OCI-LY1 (cell line): ENCODE measurements around the gene DYRK1A.

Source experiments
- CTCF ChIP-seq: fragments of 200-600 bp; sonication (generic), shearing (Covaris generic); IDR thresholded peaks from 2 replicates; pipeline ENCODE4 v1.5.1; 2017; ENCODE audit warnings: mild to moderate bottlenecking, antibody characterized with exemption, low read length, moderate library complexity, mixed read lengths
- EZH2 ChIP-seq: fragments of 200-600 bp; sonication (generic), shearing (Covaris generic); IDR thresholded peaks from 2 replicates; pipeline ENCODE4 v1.8.0; 2017; ENCODE audit warnings: borderline replicate concordance, mixed run types, mild to moderate bottlenecking, antibody characterized with exemption, low read length, moderate library complexity, mixed read lengths

DNA sequence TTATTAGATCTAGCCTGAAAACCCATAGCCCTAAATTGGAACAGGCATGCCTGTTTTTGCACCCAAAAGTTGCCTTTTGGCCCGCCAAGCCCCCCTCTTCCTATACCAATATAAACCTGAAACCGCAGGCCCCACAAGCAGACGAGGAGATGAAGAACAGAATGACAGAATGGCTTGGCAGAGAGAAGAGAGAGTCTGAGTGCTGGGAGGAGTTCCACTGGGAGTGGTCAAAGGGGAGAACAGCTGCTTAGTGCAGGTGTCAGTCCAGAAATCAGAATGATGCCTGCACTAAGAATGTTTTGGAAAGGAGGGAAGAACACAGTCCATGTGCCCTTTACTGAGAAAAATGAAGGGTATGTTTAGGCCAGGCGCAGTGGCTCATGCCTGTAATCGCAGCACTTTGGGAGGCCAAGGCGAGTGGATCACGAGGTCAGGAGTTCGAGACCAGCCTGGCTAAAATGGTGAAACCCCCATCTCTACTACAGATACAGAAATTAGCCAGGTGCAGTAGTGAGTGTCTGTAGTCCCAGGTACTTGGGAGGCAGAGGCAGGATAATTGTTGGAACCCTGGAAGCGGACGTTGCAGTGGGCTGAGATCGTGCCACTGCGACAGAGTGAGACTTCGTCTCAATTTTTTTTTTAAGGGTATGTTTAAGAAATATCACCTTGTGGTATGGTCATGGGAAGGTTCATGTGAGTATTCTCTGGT is 9.4 kb downstream of the DYRK1A start:
- TF ChIP-seq CTCF = no peak
- no peak for TF ChIP-seq EZH2
